HepG2 (cell line): Measurements from ENCODE around the gene SEMA6D. TPM values are rescaled to one million over a fixed set of nuclear protein-coding genes. Genes with fewer than 3 reads are reported as not detected.

ENCODE experiments used
- ATAC-seq: fragments of 200-7000 bp; cut with Tn5 transposase; 3 replicates; pipeline ENCODE4 v1.9.1; 2020; ENCODE audit warnings: mild to moderate bottlenecking, moderate library complexity
- BruUV-seq: library from RNA; stranded (reverse); fragments of 400-500 nt; replicated peaks from 2 replicates; lab custom pipeline; 2021; lab: Mats Ljungman, UMichigan
- CTCF ChIA-PET: fragments of 300-600 bp; formaldehyde crosslinking; extraction: SDS; loops from one replicate; lab custom pipeline; 2021; ENCODE audit warnings: low total read pairs, inconsistent platforms, low intra/inter-chr PET ratio; lab: Yijun Ruan, JAX
- POLR2A ChIA-PET: fragments of 350-600 bp; sonication (Branson Sonifier 250); formaldehyde crosslinking; loops from one replicate; lab custom pipeline; 2020; ENCODE audit warnings: antibody characterized with exemption, inconsistent platforms; lab: Yijun Ruan, JAX
- DNase-seq: peaks from one replicate; pipeline ENCODE4 v3.0.0-alpha.2; 2015; ENCODE audit warnings: low spot score
- FAIRE-seq: peaks from 3 replicates; lab custom pipeline; 2011; peaks lifted over from hg19 to GRCh38; lab: Jason Lieb, UNC
- H2AFZ ChIP-seq: one replicate; pipeline ENCODE4 v1.6.1; 2011; ENCODE audit warnings: low read length, inconsistent platforms
- H3K27ac ChIP-seq: fragments of 300-600 bp; 3 replicates; pipeline ENCODE4 v1.8.0; 2011; ENCODE audit warnings: mixed run types, mild to moderate bottlenecking, mixed read lengths, low read length, inconsistent platforms; ENCODE audit not compliant: insufficient read depth; ENCODE audit errors: extremely low read length
- H3K27me3 ChIP-seq, 2 experiments: fragments of 200-600 bp in 1 of 2; 2 replicates in 1 of 2; 3 replicates in 1 of 2; pipeline versions ENCODE4 v1.6.0 to v1.8.0; 2011; ENCODE audit warnings: low read length in 2 of 2, mild to moderate bottlenecking in 2 of 2, moderate library complexity in 2 of 2, inconsistent platforms in 1 of 2; ENCODE audit not compliant: insufficient read depth in 2 of 2, control insufficient read depth in 1 of 2
- H3K36me3 ChIP-seq, 2 experiments: fragments of 200-600 bp in 1 of 2; replicated peaks in 1 of 2; 2 replicates in 1 of 2; 3 replicates in 1 of 2; pipeline versions ENCODE4 v1.5.1 to v1.8.0; 2011; ENCODE audit warnings: low read length in 2 of 2, inconsistent platforms in 1 of 2; ENCODE audit not compliant: insufficient read depth in 2 of 2, control insufficient read depth in 1 of 2
- H3K4me1 ChIP-seq: 2 replicates; pipeline ENCODE4 v1.5.1; 2012; ENCODE audit warnings: low read length, inconsistent platforms; ENCODE audit not compliant: insufficient read depth
- H3K4me2 ChIP-seq: 2 replicates; pipeline ENCODE4 v1.6.0; 2011; ENCODE audit warnings: low read depth, low read length, inconsistent platforms
- H3K4me3 ChIP-seq, 3 experiments: fragments of 200-600 bp in 1 of 3; sonication (generic), shearing (Covaris generic) in 1 of 3; replicated peaks in 1 of 3; 2 replicates each; pipeline ENCODE4 v1.5.1; 2011 to 2016; ENCODE audit warnings: low read length in 3 of 3, inconsistent platforms in 2 of 3, low read depth in 2 of 3, mild to moderate bottlenecking in 2 of 3, control low read depth in 1 of 3, mixed read lengths in 1 of 3; ENCODE audit not compliant: insufficient read depth in 1 of 3
- H3K79me2 ChIP-seq: one replicate; pipeline ENCODE4 v1.6.1; 2011; ENCODE audit warnings: low read length, inconsistent platforms; ENCODE audit not compliant: insufficient read depth
- H3K9ac ChIP-seq: 2 replicates; pipeline ENCODE4 v1.6.0; 2011; ENCODE audit warnings: mild to moderate bottlenecking, low read depth, low read length, inconsistent platforms; ENCODE audit not compliant: insufficient read depth
- H3K9me3 ChIP-seq: 2 replicates; pipeline ENCODE4 v1.5.1; 2012; ENCODE audit warnings: mild to moderate bottlenecking, low read length
- H4K20me1 ChIP-seq: 2 replicates; pipeline ENCODE4 v1.6.0; 2011; ENCODE audit warnings: inconsistent platforms, mild to moderate bottlenecking, low read length, moderate library complexity; ENCODE audit not compliant: insufficient read depth
- AGO2 ChIP-seq: fragments of 200-400 bp; formaldehyde crosslinking; optimal IDR thresholded peaks from 2 replicates; pipeline ENCODE3; 2017; ENCODE audit warnings: mild to moderate bottlenecking, low read depth, low read length, moderate library complexity
- CENPX ChIP-seq: sonication (generic); formaldehyde crosslinking; IDR thresholded peaks from 2 replicates; pipeline ENCODE4 v1.9.0; 2021; ENCODE audit warnings: mild to moderate bottlenecking, missing genetic modification reagents, moderate library complexity
- KAT2B ChIP-seq: fragments of 150-350 bp; IDR thresholded peaks from 2 replicates; pipeline ENCODE4 v1.6.1; 2014; ENCODE audit warnings: low read depth, low read length, borderline replicate concordance
- KAT7 ChIP-seq: IDR thresholded peaks from 2 replicates; pipeline ENCODE4 v1.6.1; 2018; ENCODE audit warnings: borderline replicate concordance, missing compliant biosample characterization
- MEIS1 ChIP-seq: sonication (generic); formaldehyde crosslinking; IDR thresholded peaks from 2 replicates; pipeline ENCODE4 v1.9.0; 2021; ENCODE audit warnings: mild to moderate bottlenecking, missing genetic modification reagents, moderate library complexity, borderline replicate concordance
- POGZ ChIP-seq: sonication (generic); formaldehyde crosslinking; IDR thresholded peaks from 2 replicates; pipeline ENCODE4 v1.4.0; 2020; ENCODE audit warnings: mild to moderate bottlenecking, missing genetic modification reagents
- U2AF1 ChIP-seq: fragments of 200-400 bp; formaldehyde crosslinking; optimal IDR thresholded peaks from 2 replicates; pipeline ENCODE3; 2017; ENCODE audit warnings: mild to moderate bottlenecking, low read depth, low read length
- ZNF10 ChIP-seq: sonication (generic); formaldehyde crosslinking; IDR thresholded peaks from 2 replicates; pipeline ENCODE4 v1.4.0; 2020; ENCODE audit warnings: mild to moderate bottlenecking, low read depth, missing genetic modification reagents, borderline replicate concordance
- ZNF446 ChIP-seq: sonication (generic); formaldehyde crosslinking; IDR thresholded peaks from 2 replicates; pipeline ENCODE4 v1.5.0; 2020; ENCODE audit warnings: mild to moderate bottlenecking, missing genetic modification reagents
- ZNF616 ChIP-seq: sonication (generic); formaldehyde crosslinking; IDR thresholded peaks from 2 replicates; pipeline ENCODE4 v1.5.0; 2020; ENCODE audit warnings: low read depth, mild to moderate bottlenecking, missing genetic modification reagents
- ZUFSP ChIP-seq: sonication (generic); formaldehyde crosslinking; IDR thresholded peaks from 2 replicates; pipeline ENCODE4 v1.9.0; 2021; ENCODE audit warnings: missing genetic modification reagents, mild to moderate bottlenecking, borderline replicate concordance
- WGBS: methylation state at CpG from one replicate; pipeline ENCODE4 v1.1.6; 2017; ENCODE audit warnings: low lambda C conversion rate; 5-methylcytosine and 5-hydroxymethylcytosine counted together
- in situ Hi-C: cut with HindIII; loops from 2 replicates; pipeline ENCODE4 v1.10.0; 2017; ENCODE audit warnings: low pct_unique_long_range_greater_than_20kb; ENCODE audit not compliant: extremely low pct_ligation_motif_present
- intact Hi-C: fragments of 100-400 bp; cut with micrococcal nuclease; formaldehyde crosslinking; loops from one replicate; pipeline ENCODE4 v1.10.0; 2022; ENCODE audit not compliant: unreplicated experiment
- polyA plus RNA-seq, 8 experiments: library from polyadenylated mRNA; depleted of rRNA in 3 of 8; stranded (reverse) in 7 of 8; unstranded in 1 of 8; fragments of >200 nt; fragmentation: Illumina TruSeq in 4 of 8; extraction: Trizol in 4 of 8; gene quantifications; 2 replicates each; pipeline versions ENCODE4 v1.2.1 to v1.2.3, GENCODE V29; 2011 to 2016; ENCODE audit warnings: low read depth in 4 of 8, missing spikeins in 1 of 8, mixed read lengths in 1 of 8; ENCODE audit not compliant: insufficient read depth in 1 of 8
- total RNA-seq, 5 experiments: library from RNA; depleted of rRNA; stranded (reverse); fragments of >200 nt; fragmentation: Illumina TruSeq; extraction: Trizol; gene quantifications; 2 replicates each; pipeline ENCODE4 v1.2.3, GENCODE V29; 2016; ENCODE audit warnings: low read depth in 1 of 5
- TF ChIP-seq, protein P1 (sequence below): sonication (generic); formaldehyde crosslinking; IDR thresholded peaks from 2 replicates; pipeline ENCODE4 v1.8.1; 2023; ENCODE audit warnings: mild to moderate bottlenecking, moderate library complexity, missing genetic modification reagents
- TF ChIP-seq, protein P2 (sequence below): sonication (generic); formaldehyde crosslinking; IDR thresholded peaks from 2 replicates; pipeline ENCODE4 v1.4.0; 2020; ENCODE audit warnings: missing genetic modification reagents
- TF ChIP-seq, protein P3 (sequence below): sonication (generic); formaldehyde crosslinking; IDR thresholded peaks from 2 replicates; pipeline ENCODE4 v1.5.0; 2020; ENCODE audit warnings: missing genetic modification reagents

SEMA6D gene
- total and polyA plus RNA-seq, 2 of the 13 experiments (the other 11 are each of a cell fraction or from before 2014, with no cell fraction given), result not detected

DNA sequence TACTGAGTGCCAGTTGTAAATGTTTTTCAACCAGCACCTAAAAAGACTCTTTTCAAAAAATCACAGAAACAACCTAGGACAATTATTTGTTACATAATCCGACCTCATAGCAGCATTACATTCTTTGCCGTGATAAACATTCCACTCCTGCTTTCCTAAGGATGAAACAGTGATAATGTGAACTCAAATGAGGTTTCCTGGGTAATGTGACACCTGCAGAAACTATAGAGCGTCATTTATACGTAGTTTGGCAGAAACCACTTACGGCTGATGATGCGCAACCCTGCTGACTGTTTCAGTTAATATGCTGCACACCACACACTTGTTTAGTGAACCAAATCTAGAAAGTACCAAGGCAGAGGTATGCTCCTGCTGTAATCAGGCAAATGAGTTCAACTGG lies 55.8 kb downstream of the SEMA6D start (continued):
- TF ChIP-seq, protein P1, sequence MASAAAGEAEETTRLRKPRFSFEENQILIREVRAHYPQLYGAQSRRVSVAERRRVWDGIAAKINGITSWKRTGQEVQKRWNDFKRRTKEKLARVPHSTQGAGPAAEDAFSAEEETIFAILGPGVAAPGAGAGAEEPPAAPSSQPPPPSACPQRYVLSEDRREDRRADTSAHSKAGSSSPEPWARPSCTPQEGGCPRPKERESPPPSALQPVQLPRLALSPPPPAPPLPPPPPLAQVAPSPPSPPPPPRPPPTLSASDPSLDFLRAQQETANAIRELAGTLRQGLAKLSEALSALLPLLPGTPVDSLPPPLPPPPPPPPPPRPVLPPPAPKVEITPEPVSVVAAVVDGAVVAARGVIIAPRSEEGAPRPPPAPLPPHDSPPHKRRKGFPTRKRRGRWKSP (CRISPR knock-in tag), result no peak
- no peak for TF ChIP-seq MEIS1
- TF ChIP-seq POGZ, result no peak
- no peak for TF ChIP-seq KAT7 (CRISPR knock-in tag)
- TF ChIP-seq KAT2B, result no peak
- no peak for TF ChIP-seq CENPX (CRISPR knock-in tag)
- TF ChIP-seq ZUFSP (CRISPR knock-in tag), result no peak
- no peak for TF ChIP-seq ZNF446 (CRISPR knock-in tag)
- no peak for TF ChIP-seq U2AF1

DNA sequence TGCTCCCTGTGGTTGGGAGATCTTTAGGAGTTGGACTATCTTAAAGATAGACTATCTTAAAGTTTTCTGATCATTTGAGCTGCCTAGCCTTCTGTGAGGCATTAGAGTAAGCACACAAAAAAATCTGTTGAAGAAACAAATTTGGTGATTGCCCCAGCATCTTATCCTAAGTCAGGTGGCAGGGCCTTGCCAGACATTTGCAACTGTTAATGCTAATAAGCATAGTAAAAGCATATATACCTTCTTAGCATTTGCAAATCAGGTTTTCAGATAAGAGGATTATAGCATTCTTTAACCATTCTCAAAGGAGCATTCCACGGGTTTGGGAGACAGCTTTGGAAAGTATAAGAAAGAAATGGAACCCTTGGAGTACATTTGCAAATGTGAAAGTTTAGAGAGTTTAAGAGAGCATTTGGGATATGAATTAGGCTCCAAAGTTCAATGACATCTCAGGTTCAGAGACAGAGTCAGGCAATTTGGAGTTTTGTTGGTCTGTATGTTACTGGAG lies 61.0 kb downstream of the SEMA6D start:
- Histone ChIP-seq H2AFZ (no peak overlapping the region), H3K27me3 (no peaks in the 10 kb centered on the region), H4K20me1 (no peaks in the 10 kb centered on the region), H3K9ac (no peak overlapping the region), H3K36me3 (no peaks in the 10 kb centered on the region), H3K4me2 (no peak overlapping the region), H3K4me1 (no peaks in the 10 kb centered on the region), H3K79me2 (no peaks in the 10 kb centered on the region), H3K27ac (no peak overlapping the region), H3K4me3 (no peak overlapping the region), H3K9me3 (peaks cover 38% of the 10 kb centered on the region)
- ChIA-PET CTCF (no interaction called here), POLR2A (no interaction called here)
- no TSS peak for BruUV-seq
- FAIRE-seq, result no peak
- ATAC-seq, result no peak
- no peak for DNase-seq
- WGBS, result 0% methylated on average over 1 of the region's 1 CpG
- in situ Hi-C loops (no loop called here), intact Hi-C loops (no loop called here)
- TF ChIP-seq, protein P2, sequence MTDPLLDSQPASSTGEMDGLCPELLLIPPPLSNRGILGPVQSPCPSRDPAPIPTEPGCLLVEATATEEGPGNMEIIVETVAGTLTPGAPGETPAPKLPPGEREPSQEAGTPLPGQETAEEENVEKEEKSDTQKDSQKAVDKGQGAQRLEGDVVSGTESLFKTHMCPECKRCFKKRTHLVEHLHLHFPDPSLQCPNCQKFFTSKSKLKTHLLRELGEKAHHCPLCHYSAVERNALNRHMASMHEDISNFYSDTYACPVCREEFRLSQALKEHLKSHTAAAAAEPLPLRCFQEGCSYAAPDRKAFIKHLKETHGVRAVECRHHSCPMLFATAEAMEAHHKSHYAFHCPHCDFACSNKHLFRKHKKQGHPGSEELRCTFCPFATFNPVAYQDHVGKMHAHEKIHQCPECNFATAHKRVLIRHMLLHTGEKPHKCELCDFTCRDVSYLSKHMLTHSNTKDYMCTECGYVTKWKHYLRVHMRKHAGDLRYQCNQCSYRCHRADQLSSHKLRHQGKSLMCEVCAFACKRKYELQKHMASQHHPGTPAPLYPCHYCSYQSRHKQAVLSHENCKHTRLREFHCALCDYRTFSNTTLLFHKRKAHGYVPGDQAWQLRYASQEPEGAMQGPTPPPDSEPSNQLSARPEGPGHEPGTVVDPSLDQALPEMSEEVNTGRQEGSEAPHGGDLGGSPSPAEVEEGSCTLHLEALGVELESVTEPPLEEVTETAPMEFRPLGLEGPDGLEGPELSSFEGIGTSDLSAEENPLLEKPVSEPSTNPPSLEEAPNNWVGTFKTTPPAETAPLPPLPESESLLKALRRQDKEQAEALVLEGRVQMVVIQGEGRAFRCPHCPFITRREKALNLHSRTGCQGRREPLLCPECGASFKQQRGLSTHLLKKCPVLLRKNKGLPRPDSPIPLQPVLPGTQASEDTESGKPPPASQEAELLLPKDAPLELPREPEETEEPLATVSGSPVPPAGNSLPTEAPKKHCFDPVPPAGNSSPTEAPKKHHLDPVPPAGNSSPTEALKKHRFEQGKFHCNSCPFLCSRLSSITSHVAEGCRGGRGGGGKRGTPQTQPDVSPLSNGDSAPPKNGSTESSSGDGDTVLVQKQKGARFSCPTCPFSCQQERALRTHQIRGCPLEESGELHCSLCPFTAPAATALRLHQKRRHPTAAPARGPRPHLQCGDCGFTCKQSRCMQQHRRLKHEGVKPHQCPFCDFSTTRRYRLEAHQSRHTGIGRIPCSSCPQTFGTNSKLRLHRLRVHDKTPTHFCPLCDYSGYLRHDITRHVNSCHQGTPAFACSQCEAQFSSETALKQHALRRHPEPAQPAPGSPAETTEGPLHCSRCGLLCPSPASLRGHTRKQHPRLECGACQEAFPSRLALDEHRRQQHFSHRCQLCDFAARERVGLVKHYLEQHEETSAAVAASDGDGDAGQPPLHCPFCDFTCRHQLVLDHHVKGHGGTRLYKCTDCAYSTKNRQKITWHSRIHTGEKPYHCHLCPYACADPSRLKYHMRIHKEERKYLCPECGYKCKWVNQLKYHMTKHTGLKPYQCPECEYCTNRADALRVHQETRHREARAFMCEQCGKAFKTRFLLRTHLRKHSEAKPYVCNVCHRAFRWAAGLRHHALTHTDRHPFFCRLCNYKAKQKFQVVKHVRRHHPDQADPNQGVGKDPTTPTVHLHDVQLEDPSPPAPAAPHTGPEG (CRISPR knock-in tag), result no peak
- TF ChIP-seq ZNF10 (CRISPR knock-in tag), result no peak
- TF ChIP-seq AGO2, result no peak
- TF ChIP-seq ZNF616 (CRISPR knock-in tag), result no peak
- TF ChIP-seq, protein P3, sequence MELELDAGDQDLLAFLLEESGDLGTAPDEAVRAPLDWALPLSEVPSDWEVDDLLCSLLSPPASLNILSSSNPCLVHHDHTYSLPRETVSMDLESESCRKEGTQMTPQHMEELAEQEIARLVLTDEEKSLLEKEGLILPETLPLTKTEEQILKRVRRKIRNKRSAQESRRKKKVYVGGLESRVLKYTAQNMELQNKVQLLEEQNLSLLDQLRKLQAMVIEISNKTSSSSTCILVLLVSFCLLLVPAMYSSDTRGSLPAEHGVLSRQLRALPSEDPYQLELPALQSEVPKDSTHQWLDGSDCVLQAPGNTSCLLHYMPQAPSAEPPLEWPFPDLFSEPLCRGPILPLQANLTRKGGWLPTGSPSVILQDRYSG (CRISPR knock-in tag), result no peak
